ENCODE measurements around the gene TMEM204. TPM values are rescaled to one million over a fixed set of nuclear protein-coding genes. Genes with fewer than 3 reads are reported as not detected.
"Not testable (repeated sequence)": the region's sequence is repeated elsewhere in the genome, so short reads cannot be mapped to it uniquely, and the experiment has no call there.

TMEM204 gene
- total RNA-seq, 4 donors from 2014 or later: 39.5 to 75.0 (median 57.1) TPM

GRCh38 chr16:1590930-1591705 is 57.7 kb downstream of the TMEM204 start:
- no peaks in the 10 kb centered on the region for H3K9me3 ChIP-seq
- H3K4me3 ChIP-seq: no peak overlapping the region
- no peak for TF ChIP-seq POLR2A (IDR thresholded peaks at IDR 0.05; ENCODE audit: low read depth)
- TF ChIP-seq POLR2AphosphoS5 (IDR thresholded peaks at IDR 0.05): no peak
- no peak for TF ChIP-seq CTCF (IDR thresholded peaks at IDR 0.05)
- TF ChIP-seq EP300 (IDR thresholded peaks at IDR 0.05): no peak
- H3K27ac ChIP-seq (replicated peaks in 1 of 4): no peak overlapping the region
- no peak for DNase-seq (ENCODE audit: extremely low spot score)
- no peaks in the 10 kb centered on the region for H3K27me3 ChIP-seq
- intact Hi-C loops (cut with DNase I): no loop called here
- H3K4me1 ChIP-seq: no peaks in the 10 kb centered on the region
- 92% methylated on average over 23 of the region's 23 CpGs for WGBS
- peaks cover 17 to 94% (median 58%) of the 10 kb centered on the region in 4 donors for H3K36me3 ChIP-seq

GRCh38 chr16:1592446-1592845 is 59.0 kb downstream of the TMEM204 start:
- Histone ChIP-seq H3K4me3 (no peak overlapping the region), H3K4me1 (no peaks in the 10 kb centered on the region), H3K36me3 (peaks cover 13 to 94% (median 48%) of the 10 kb centered on the region in 4 donors), H3K27me3 (no peaks in the 10 kb centered on the region), H3K27ac (replicated peaks in 1 of 4) (no peak overlapping the region), H3K9me3 (no peaks in the 10 kb centered on the region)
- no peak for DNase-seq (ENCODE audit: extremely low spot score)
- intact Hi-C loops (cut with DNase I): no loop called here
- TF ChIP-seq POLR2A (IDR thresholded peaks at IDR 0.05; ENCODE audit: low read depth) (no peak), POLR2AphosphoS5 (IDR thresholded peaks at IDR 0.05) (no peak), EP300 (IDR thresholded peaks at IDR 0.05) (no peak), CTCF (IDR thresholded peaks at IDR 0.05) (no peak)
- WGBS: 86% methylated on average over 14 of the region's 16 CpGs

DNA sequence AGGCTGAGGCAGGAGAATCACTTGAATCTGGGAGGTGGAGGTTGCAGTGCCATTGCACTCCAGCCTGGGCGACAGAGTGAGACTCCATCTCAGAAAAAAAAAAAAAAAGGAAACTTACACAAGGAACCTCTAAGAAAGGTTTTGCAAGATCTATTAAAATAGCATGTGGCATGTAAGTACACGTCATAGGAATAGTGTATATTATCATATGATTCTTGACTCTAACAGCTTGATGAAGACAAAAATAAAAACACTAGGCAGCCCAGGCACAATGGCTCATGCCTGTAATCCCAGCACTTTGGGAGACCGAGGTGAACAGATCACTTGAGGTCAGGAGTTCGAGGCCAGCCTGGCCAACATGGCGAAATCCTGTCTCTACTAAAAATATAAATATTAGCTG is 62.0 kb downstream of the TMEM204 start:
- H3K27me3 ChIP-seq; H3K4me1 ChIP-seq; DNase-seq (ENCODE audit: extremely low spot score); intact Hi-C loops (cut with DNase I); H3K9me3 ChIP-seq; H3K27ac ChIP-seq (replicated peaks in 1 of 4); H3K4me3 ChIP-seq: not testable (repeated sequence)
- H3K36me3 ChIP-seq: peaks cover 2 to 66% (median 30%) of the 10 kb centered on the region in 4 donors
- WGBS: 85% methylated on average over 5 of the region's 5 CpGs

GRCh38 chr16:1596516-1596915 is 63.0 kb downstream of the TMEM204 start:
- intact Hi-C loops (cut with DNase I): no loop called here

DNA sequence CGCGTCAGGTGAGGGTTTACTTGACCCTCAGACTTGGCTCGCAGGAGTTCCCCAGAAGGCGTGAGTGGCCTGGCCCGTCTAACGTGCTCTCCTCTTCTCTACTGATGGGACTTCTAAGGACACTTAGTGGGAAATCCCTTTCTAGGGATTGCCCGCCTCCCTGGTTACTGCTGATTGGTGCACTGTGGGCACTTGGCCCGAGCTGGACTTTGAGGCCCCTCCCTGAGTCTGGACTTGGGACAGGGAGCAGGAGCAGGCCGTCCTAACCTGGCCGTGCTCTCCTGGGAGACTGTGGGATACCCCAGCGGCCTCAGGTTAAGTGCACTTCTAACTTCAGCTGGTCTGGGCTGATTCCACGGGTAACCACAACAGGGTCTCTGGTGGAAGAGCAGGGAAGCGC is 63.7 kb downstream of the TMEM204 start:
- Histone ChIP-seq H3K36me3 (peaks cover 8 to 67% (median 33%) of the 10 kb centered on the region in 4 donors), H3K9me3 (no peaks in the 10 kb centered on the region), H3K4me3 (no peak overlapping the region), H3K27ac (replicated peaks in 1 of 4) (no peak overlapping the region), H3K27me3 (no peaks in the 10 kb centered on the region), H3K4me1 (no peaks in the 10 kb centered on the region)
- no peak for DNase-seq (ENCODE audit: extremely low spot score)
- intact Hi-C loops (cut with DNase I): no loop called here
- TF ChIP-seq CTCF (IDR thresholded peaks at IDR 0.05): no peak
- TF ChIP-seq POLR2A (IDR thresholded peaks at IDR 0.05; ENCODE audit: low read depth): no peak
- no peak for TF ChIP-seq EP300 (IDR thresholded peaks at IDR 0.05)
- TF ChIP-seq POLR2AphosphoS5 (IDR thresholded peaks at IDR 0.05): no peak
- WGBS: 87% methylated on average over 6 of the region's 13 CpGs

More at GRCh38 chr16:1596516-1596915, 63.0 kb downstream of the TMEM204 start:
- no peaks in the 10 kb centered on the region for H3K27me3 ChIP-seq
- DNase-seq (ENCODE audit: extremely low spot score): no peak
- no peaks in the 10 kb centered on the region for H3K9me3 ChIP-seq
- H3K4me1 ChIP-seq: no peaks in the 10 kb centered on the region
- H3K4me3 ChIP-seq: no peak overlapping the region
- 91% methylated on average over 9 of the region's 12 CpGs for WGBS
- H3K36me3 ChIP-seq: peaks cover 9 to 67% (median 30%) of the 10 kb centered on the region in 4 donors
- H3K27ac ChIP-seq (replicated peaks in 1 of 4): no peak overlapping the region
- TF ChIP-seq CTCF (IDR thresholded peaks at IDR 0.05) (no peak), POLR2AphosphoS5 (IDR thresholded peaks at IDR 0.05) (no peak), POLR2A (IDR thresholded peaks at IDR 0.05; ENCODE audit: low read depth) (no peak), EP300 (IDR thresholded peaks at IDR 0.05) (no peak)
